ENCODE results near the gene SHKBP1. TPM values are rescaled to one million over a fixed set of nuclear protein-coding genes. Genes with fewer than 3 reads are reported as not detected.

Gene SHKBP1
- total and polyA plus RNA-seq, 10 of the 15 experiments (the other 5 are each of a cell fraction or from before 2014, with no cell fraction given), result 2.3 to 123 (median 67.0) TPM

GRCh38 chr19:40585982-40586422 is 9.3 kb downstream of the SHKBP1 start (continued):
- TF ChIP-seq ZBTB11 (CRISPR knock-in tag; IDR thresholded peaks at IDR 0.05) (no peak), E4F1 (IDR thresholded peaks at IDR 0.05; ENCODE audit: borderline replicate concordance, partially characterized antibody) (no peak), SMC3 (IDR thresholded peaks at IDR 0.05; ENCODE audit: borderline replicate concordance, low read length) (no peak), EP300 (IDR thresholded peaks at IDR 0.05; ENCODE audit: borderline replicate concordance in 1 of 2, control insufficient read depth in 1 of 2, low read depth in 2 of 2, low read length in 2 of 2) (no peak), REST (IDR thresholded peaks at IDR 0.05; ENCODE audit: low read depth, low read length) (no peak), PML (IDR thresholded peaks at IDR 0.05; ENCODE audit: low read length) (no peak)
- TF ChIP-seq, protein P1, sequence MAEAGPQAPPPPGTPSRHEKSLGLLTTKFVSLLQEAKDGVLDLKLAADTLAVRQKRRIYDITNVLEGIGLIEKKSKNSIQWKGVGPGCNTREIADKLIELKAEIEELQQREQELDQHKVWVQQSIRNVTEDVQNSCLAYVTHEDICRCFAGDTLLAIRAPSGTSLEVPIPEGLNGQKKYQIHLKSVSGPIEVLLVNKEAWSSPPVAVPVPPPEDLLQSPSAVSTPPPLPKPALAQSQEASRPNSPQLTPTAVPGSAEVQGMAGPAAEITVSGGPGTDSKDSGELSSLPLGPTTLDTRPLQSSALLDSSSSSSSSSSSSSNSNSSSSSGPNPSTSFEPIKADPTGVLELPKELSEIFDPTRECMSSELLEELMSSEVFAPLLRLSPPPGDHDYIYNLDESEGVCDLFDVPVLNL (IDR thresholded peaks at IDR 0.05; ENCODE audit: low read depth, low read length), result no peak
- TF ChIP-seq, protein P2, sequence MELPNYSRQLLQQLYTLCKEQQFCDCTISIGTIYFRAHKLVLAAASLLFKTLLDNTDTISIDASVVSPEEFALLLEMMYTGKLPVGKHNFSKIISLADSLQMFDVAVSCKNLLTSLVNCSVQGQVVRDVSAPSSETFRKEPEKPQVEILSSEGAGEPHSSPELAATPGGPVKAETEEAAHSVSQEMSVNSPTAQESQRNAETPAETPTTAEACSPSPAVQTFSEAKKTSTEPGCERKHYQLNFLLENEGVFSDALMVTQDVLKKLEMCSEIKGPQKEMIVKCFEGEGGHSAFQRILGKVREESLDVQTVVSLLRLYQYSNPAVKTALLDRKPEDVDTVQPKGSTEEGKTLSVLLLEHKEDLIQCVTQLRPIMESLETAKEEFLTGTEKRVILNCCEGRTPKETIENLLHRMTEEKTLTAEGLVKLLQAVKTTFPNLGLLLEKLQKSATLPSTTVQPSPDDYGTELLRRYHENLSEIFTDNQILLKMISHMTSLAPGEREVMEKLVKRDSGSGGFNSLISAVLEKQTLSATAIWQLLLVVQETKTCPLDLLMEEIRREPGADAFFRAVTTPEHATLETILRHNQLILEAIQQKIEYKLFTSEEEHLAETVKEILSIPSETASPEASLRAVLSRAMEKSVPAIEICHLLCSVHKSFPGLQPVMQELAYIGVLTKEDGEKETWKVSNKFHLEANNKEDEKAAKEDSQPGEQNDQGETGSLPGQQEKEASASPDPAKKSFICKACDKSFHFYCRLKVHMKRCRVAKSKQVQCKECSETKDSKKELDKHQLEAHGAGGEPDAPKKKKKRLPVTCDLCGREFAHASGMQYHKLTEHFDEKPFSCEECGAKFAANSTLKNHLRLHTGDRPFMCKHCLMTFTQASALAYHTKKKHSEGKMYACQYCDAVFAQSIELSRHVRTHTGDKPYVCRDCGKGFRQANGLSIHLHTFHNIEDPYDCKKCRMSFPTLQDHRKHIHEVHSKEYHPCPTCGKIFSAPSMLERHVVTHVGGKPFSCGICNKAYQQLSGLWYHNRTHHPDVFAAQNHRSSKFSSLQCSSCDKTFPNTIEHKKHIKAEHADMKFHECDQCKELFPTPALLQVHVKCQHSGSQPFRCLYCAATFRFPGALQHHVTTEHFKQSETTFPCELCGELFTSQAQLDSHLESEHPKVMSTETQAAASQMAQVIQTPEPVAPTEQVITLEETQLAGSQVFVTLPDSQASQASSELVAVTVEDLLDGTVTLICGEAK (IDR thresholded peaks at IDR 0.05; ENCODE audit: borderline replicate concordance), result no peak
